OCI-LY7 (cell line): Measurements from ENCODE around the gene APBB2.

Source experiments
- CTCF ChIP-seq: fragments of 200-600 bp; sonication (generic); conservative IDR thresholded peaks from 2 replicates; pipeline ENCODE4 v1.5.1; 2014; ENCODE audit warnings: mild to moderate bottlenecking, antibody characterized with exemption, low read length, moderate library complexity, mixed read lengths
- EZH2phosphoT487 ChIP-seq: fragments of 200-600 bp; sonication (generic); IDR thresholded peaks from 2 replicates; pipeline ENCODE4 v1.6.1; 2018; ENCODE audit warnings: low read depth, borderline replicate concordance, mild to moderate bottlenecking, mixed run types, antibody characterized with exemption, low read length, moderate library complexity, mixed read lengths

- TF ChIP-seq CTCF (no peak), EZH2phosphoT487 (no peak)
Observed at GRCh38 chr4:41158274-41158673, 56.1 kb downstream of the APBB2 start.
